HG03060 (cell line): ENCODE measurements around the gene ABI3BP.
A peak's percentile ranks its signal among the peaks of the same experiment; 100 is the strongest.

Experiments
- ATAC-seq: cut with Tn5 transposase; IDR thresholded peaks from one replicate; pipeline ENCODE4 v1.9.1; 2021; ENCODE audit warnings: low read depth, moderate number of reproducible peaks; ENCODE audit not compliant: unreplicated experiment

ABI3BP gene

DNA sequence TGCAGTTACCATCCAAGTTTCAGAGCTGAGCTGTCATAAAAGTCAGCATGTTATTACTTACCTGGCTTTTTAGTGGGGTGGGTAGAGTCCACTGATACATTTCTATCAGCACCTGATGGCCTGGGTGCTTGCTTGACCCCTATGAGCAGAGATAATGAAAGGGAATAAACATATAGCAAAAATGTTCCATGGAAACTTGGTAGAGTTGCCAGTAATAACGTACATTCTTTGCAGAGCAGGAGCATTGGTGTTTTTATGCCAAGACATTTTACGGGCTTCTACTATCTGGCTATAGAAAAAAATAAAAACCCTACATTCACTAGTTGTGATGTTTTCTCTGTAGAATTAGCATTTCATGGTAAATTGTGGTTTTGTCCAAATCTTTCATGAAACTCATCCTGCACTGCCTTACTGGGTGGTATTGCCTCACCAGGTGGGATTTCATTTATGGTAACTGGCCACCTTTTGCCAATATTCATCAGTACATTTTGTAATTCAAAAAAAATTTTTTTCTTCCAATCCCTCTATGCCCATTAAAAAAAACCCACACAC, 213.1 kb downstream of the ABI3BP start:
- no peak for ATAC-seq

GRCh38 chr3:100779480-100779879, 213.7 kb downstream of the ABI3BP start:
- ATAC-seq = no peak

- no peak for ATAC-seq
Observed at GRCh38 chr3:100777271-100777670, 215.9 kb downstream of the ABI3BP start.

DNA sequence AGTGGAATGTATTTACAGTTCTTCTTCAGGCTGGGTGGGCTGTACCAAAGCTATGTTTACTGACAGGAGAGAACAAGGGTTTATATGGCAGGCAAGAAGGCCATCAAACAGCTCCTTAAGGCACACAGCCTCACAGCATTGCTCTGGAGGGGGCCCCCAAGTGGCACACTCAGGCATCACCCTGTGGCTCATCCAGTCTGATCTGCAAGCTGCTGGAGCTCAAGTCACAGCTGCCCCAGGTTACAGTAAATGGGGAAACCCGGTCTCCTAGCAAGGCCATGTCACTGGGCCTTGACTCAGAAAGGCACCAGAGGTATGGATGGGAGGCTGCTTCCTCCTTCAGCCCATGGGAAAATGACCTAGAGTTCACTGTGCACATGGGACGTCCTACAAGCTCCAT, 216.5 kb downstream of the ABI3BP start:
- ATAC-seq = no peak

DNA sequence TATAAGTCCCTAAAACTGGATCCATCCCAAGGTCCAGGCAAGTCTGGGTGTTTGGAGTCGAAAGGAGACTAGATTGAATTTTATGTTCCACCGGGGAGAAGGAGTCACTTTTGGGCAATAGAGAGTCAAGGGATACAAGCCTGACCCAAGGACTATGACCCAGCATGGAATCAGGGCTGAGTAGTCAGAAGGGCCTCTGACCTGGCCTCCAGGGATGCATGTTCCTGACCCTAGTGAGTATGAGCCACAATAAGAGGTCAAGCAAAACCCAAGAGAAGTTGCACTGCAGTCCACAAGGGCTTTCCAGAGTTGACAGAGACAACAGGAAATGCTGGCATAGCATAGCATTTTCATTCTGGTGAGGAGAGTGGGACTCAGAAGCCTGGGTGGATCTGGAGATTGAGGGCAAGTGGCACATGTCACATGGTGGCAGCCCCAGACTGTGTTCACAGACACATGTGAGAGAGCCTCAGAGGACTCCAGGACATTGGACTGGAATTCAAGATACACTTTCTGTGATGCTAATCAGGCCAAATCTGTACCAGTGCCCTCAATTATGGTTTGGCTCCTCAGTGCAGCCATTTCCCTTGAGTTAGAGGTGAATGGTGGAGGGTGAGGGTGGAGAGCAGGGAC, 217.0 kb downstream of the ABI3BP start:
- no peak for ATAC-seq

DNA sequence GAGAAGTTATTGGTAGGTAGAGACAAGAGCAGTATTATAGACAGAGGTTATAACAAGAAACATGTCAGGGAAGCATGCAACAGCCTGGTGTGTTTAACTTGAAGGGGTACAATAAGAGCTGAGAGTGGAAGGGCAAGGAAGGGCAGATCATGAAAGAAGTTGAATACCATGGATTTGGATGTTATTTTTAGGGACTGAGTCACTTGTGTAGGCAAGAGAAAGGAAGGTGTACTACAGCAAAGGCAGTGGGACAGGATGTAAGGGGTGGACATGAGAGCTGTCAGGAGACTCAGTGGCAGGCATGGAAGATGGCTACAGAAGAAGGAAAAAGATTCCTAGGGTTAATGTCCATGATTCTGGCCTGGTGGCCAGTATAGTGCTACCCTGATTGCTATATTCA, 217.6 kb downstream of the ABI3BP start:
- no peak for ATAC-seq

DNA sequence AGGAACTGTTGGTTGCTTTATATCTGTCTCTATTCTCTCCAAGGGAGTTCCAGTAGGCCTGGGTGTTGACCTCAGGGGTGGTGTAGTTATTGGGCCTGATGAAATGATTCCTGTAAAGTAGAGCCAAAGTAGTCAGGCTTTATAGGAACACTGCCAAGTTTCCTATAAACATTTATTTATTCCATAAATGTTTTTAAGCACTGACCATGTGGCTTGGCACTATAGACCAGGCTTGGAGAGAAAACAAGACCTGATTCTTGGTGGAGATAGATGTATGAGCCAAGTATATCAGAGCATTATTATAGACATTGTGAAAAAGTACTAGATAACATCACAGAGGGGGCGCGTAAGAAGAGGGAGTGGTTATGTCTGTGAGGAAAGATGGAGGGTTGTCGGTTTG, 218.0 kb downstream of the ABI3BP start:
- ATAC-seq = no peak

DNA sequence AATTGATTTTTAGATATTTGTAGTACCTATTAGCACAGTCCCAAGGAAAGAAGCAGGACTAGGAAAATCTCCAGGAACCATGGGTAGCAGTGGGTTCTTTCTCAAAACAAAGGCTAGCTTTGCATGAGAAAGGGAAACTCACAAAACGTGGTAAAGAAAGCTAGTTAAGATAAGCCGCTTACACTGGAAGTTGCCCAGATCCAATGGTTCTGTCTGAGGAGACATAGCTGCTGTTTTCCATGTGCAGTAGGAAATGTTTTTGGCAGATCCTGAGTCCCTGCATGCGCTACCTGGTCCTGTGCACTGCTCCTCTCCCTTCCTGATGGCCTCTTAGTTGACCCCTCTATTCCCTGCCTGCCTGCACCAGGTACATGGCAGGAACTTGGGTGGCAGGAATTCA, 223.5 kb downstream of the ABI3BP start:
- ATAC-seq = no peak

- no peak for ATAC-seq
Observed at GRCh38 chr3:100766069-100766468, 227.2 kb downstream of the ABI3BP start.

DNA sequence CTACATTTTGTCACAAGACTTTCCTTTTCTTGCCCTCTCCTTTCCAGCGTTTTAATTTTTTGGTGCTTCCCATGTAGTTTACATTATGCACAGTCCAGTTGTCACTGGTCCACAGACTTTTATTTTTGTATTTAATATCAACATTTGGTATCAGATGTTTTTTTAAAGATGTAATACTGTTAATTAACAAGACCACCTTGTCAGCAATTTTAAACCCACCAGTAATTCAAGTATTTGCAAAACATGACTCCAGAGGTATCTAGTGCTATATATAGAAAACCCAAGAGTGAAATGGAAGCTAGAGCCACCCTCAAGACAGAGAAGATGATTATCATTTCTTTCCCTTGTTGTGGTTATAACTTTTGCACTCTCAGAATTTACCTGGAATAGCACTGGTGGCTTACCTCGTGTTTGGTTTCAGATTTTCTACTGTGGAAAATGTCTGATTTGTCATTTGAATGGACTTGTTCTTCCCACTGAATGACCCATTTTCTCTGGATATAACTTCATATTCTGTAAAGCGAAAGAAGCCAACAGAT, 227.7 kb downstream of the ABI3BP start:
- ATAC-seq = no peak

DNA sequence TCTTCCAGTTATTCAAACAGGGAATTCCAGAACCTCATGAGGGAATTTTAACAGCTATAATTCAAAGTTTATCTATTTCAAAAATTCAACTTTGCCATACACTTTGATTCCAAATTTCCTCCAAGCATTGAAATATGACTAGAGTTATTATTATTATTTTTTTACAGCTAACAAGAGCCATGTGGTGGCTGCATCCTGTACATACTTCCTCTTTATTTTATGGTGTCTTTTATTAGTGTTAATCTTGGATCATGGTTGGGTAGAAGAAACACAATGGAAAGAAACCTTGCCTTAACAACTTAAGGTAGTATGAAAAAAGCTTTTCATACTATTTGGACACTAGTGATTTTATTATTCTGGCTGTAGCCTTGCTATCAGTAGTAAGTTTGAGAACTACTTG, 231.3 kb downstream of the ABI3BP start:
- ATAC-seq = no peak

GRCh38 chr3:100761211-100761942, 231.8 kb downstream of the ABI3BP start:
- ATAC-seq = peak; percentile 49

DNA sequence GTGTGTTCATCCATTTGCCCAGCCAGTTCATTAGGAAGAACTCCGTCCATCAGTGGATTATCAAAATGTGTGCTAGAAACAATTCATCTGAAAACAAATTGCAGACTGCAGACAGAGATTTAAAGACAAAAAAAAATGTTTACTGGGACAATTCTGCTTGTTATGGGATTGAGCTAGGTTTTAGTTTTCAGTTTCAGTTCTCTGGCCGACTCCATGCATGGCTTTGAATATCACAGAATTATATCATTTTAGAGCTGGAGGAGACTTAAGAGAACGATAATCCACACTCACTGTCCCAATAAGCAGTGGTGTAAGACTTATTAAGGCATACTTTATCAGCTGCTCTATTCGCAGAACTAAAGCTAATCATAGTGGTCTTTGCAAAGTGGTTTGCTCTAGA, 232.8 kb downstream of the ABI3BP start:
- ATAC-seq = no peak

GRCh38 chr3:100759950-100760349, 233.3 kb downstream of the ABI3BP start:
- no peak for ATAC-seq

GRCh38 chr3:100759159-100759558, 234.1 kb downstream of the ABI3BP start:
- no peak for ATAC-seq

DNA sequence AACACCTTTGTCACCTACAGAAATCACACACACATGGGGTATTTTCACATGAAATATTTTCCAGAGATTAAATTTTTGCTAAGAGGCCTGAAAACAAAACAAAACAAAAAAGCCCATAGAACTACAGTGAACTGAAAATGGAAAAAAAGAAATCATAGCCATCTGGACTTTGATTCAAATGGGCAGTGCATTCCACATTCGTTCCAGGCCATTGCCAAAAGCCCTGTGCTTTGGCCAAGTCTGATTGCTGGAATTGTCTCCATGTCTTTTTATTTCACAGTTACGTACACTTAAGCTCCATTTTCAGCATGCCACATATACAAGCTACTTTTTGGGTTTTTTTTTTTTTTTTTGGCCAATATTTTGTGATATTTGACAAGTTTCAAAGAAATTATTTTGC, 236.8 kb downstream of the ABI3BP start:
- ATAC-seq = no peak

GRCh38 chr3:100754563-100755334, 238.5 kb downstream of the ABI3BP start:
- ATAC-seq = no peak

GRCh38 chr3:100753846-100754245, 239.4 kb downstream of the ABI3BP start:
- no peak for ATAC-seq

DNA sequence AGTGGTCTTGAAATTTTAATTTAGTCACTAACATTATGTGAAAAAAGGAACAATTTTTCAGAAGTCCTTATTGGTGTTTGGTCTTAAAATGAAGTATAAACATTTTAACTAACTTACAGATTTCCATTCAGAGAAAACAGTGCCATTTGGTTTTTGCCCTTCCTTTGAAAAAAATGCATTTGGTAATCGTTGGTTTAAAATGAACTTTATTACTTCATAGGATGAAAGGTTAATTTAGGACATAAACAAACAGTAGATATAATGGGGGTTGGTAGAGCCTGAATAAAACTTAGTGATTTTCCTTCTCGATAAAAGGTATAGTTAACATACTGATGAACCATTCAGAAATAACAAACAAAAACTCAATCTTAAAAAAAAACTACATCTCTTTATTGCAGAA, 244.3 kb downstream of the ABI3BP start:
- ATAC-seq = no peak

DNA sequence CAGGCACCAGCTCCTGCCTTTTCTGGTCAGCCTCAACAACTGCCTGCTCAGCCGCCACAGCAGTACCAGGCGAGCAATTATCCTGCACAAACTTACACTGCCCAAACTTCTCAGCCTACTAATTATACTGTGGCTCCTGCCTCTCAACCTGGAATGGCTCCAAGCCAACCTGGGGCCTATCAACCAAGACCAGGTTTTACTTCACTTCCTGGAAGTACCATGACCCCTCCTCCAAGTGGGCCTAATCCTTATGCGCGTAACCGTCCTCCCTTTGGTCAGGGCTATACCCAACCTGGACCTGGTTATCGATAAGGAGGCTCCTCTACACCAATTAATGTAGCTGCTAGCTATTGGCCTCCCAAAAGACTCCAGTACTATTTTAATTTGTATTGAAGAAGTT, 245.0 kb downstream of the ABI3BP start:
- ATAC-seq = no peak

GRCh38 chr3:100746092-100746491, 247.1 kb downstream of the ABI3BP start:
- ATAC-seq = no peak
